HG03432 (cell line): ENCODE measurements around the gene TBCB.
"Not testable (repeated sequence)": the region's sequence is repeated elsewhere in the genome, so short reads cannot be mapped to it uniquely, and the experiment has no call there.

ENCODE experiments used
- ATAC-seq: cut with Tn5 transposase; IDR thresholded peaks from one replicate; pipeline ENCODE4 v1.9.1; 2021; ENCODE audit warnings: mild to moderate bottlenecking, moderate library complexity; ENCODE audit not compliant: unreplicated experiment

The TBCB gene

GRCh38 chr19:36169084-36169760 lies 54.0 kb downstream of the TBCB start:
- ATAC-seq, result no peak

- ATAC-seq, result no peak
Measured at GRCh38 chr19:36172852-36173251, 57.6 kb downstream of the TBCB start.

GRCh38 chr19:36173846-36174245 lies 58.6 kb downstream of the TBCB start:
- not testable (repeated sequence) for ATAC-seq
